GM18909 (cell line): ENCODE data around the gene SRP68.
"Not testable (repeated sequence)": the region's sequence is repeated elsewhere in the genome, so short reads cannot be mapped to it uniquely, and the experiment has no call there.

Experiments used
- ATAC-seq: cut with Tn5 transposase; IDR thresholded peaks from one replicate; pipeline ENCODE4 v1.9.1; 2021; ENCODE audit warnings: mild to moderate bottlenecking; ENCODE audit not compliant: unreplicated experiment, poor library complexity

Gene SRP68

GRCh38 chr17:76078370-76078769, 6.1 kb upstream of the SRP68 start:
- ATAC-seq, result not testable (repeated sequence)

- no peak for ATAC-seq
Observed at GRCh38 chr17:76077584-76078110, 5.3 kb upstream of the SRP68 start.

GRCh38 chr17:76076765-76077583, 4.7 kb upstream of the SRP68 start:
- ATAC-seq, result no peak

- ATAC-seq, result no peak
Observed at GRCh38 chr17:76076146-76076764, 3.9 kb upstream of the SRP68 start.

GRCh38 chr17:76075364-76076145, 3.2 kb upstream of the SRP68 start:
- no peak for ATAC-seq

GRCh38 chr17:76074390-76075363, 2.4 kb upstream of the SRP68 start, which contains the start of gene GALR2:
Gene GALR2, plus strand, starts transcription at chr17:76074781. Its CDS starts 103 bp downstream, at chr17:76074884.
- ATAC-seq, result no peak

GRCh38 chr17:76071531-76072147, 678 bp downstream of the SRP68 start:
- ATAC-seq, result no peak

- ATAC-seq, result no peak
Observed at GRCh38 chr17:76065775-76066174, 6.5 kb downstream of the SRP68 start.

GRCh38 chr17:76063875-76064546, 8.3 kb downstream of the SRP68 start:
- ATAC-seq, result no peak

GRCh38 chr17:76058264-76058663, 14.1 kb downstream of the SRP68 start:
- not testable (repeated sequence) for ATAC-seq

- no peak for ATAC-seq
Observed at GRCh38 chr17:76056882-76057281, 15.4 kb downstream of the SRP68 start.

GRCh38 chr17:76054112-76054476, 18.2 kb downstream of the SRP68 start:
- no peak for ATAC-seq

- ATAC-seq, result no peak
Observed at GRCh38 chr17:76053246-76054111, 18.8 kb downstream of the SRP68 start.

- ATAC-seq, result no peak
Observed at GRCh38 chr17:76051561-76051960, 20.8 kb downstream of the SRP68 start.

GRCh38 chr17:76050538-76051467, 21.5 kb downstream of the SRP68 start:
- ATAC-seq, result no peak

- ATAC-seq, result no peak
Observed at GRCh38 chr17:76049836-76050537, 22.3 kb downstream of the SRP68 start.
